SIG-M5 treated with dmso at 0.1 percent for 504 hours (cell line): ENCODE results near the gene GCAT.

ENCODE experiments used
- DNase-seq: peaks from one replicate; lab custom pipeline; 2025; ENCODE audit not compliant: unreplicated experiment; lab: John Stamatoyannopoulos, UW

Gene GCAT

GRCh38 chr22:37809672-37810333, 2.1 kb downstream of the GCAT start:
- DNase-seq: no peak

- no peak for DNase-seq
Measured at GRCh38 chr22:37811867-37812266, 4.1 kb downstream of the GCAT start.

- DNase-seq: no peak
Measured at GRCh38 chr22:37812869-37813678, 5.3 kb downstream of the GCAT start.

- DNase-seq: no peak
Measured at GRCh38 chr22:37815593-37815992, 7.9 kb downstream of the GCAT start.

GRCh38 chr22:37816543-37817180, 8.9 kb downstream of the GCAT start:
- no peak for DNase-seq

- peak; percentile 59 for DNase-seq
Measured at GRCh38 chr22:37817705-37818408, 10.1 kb downstream of the GCAT start.

GRCh38 chr22:37818409-37819104, 10.8 kb downstream of the GCAT start:
- DNase-seq: no peak

- DNase-seq: no peak
Measured at GRCh38 chr22:37819105-37819433, 11.3 kb downstream of the GCAT start.

GRCh38 chr22:37820350-37820749, 12.6 kb downstream of the GCAT start:
- DNase-seq: no peak

GRCh38 chr22:37822079-37822833, 14.5 kb downstream of the GCAT start:
- DNase-seq: no peak

GRCh38 chr22:37823134-37823985, 15.6 kb downstream of the GCAT start, which contains the start of gene GALR3:
Gene GALR3, plus strand, starts transcription at chr22:37823382. Its CDS starts 25 bp downstream, at chr22:37823407.
- DNase-seq: no peak

GRCh38 chr22:37824674-37825641, 17.2 kb downstream of the GCAT start:
- DNase-seq: no peak

GRCh38 chr22:37827056-37827455, 19.3 kb downstream of the GCAT start:
- no peak for DNase-seq

GRCh38 chr22:37830093-37830842, 22.5 kb downstream of the GCAT start:
- DNase-seq: no peak

GRCh38 chr22:37831472-37831871, 23.7 kb downstream of the GCAT start:
- no peak for DNase-seq

GRCh38 chr22:37832022-37832857, 24.5 kb downstream of the GCAT start:
- no peak for DNase-seq
